NCI-H1048 (cell line): ENCODE measurements around the gene TM4SF18.
"Not testable (repeated sequence)": the region's sequence is repeated elsewhere in the genome, so short reads cannot be mapped to it uniquely, and the experiment has no call there.

Experiments used
- DNase-seq: peaks from one replicate; lab custom pipeline; 2025; lab: John Stamatoyannopoulos, UW

The TM4SF18 gene

GRCh38 chr3:149333176-149333859 lies at the start of gene TM4SF18:
Gene TM4SF18 (minus strand): TSS chr3:149333636. CDS start chr3:149333382, 254 bp downstream.
- no peak for DNase-seq

GRCh38 chr3:149382518-149382917 lies 49.1 kb upstream of the TM4SF18 start:
- DNase-seq = no peak

- DNase-seq = no peak
These were observed 48.6 kb upstream of the TM4SF18 start for GRCh38 chr3:149382101-149382467.

GRCh38 chr3:149381173-149382100 lies 48.0 kb upstream of the TM4SF18 start:
- DNase-seq = no peak

- DNase-seq = not testable (repeated sequence)
These were observed 46.8 kb upstream of the TM4SF18 start for GRCh38 chr3:149380220-149380619.

- no peak for DNase-seq
These were observed 45.3 kb upstream of the TM4SF18 start for GRCh38 chr3:149378478-149379309.

GRCh38 chr3:149377408-149378364 lies 44.2 kb upstream of the TM4SF18 start, which contains the start of gene TM4SF1:
Gene TM4SF1 (minus strand): TSS chr3:149377649. CDS start chr3:149377547, 102 bp downstream.
- no peak for DNase-seq

- DNase-seq = no peak
These were observed 43.4 kb upstream of the TM4SF18 start for GRCh38 chr3:149376718-149377407.

GRCh38 chr3:149375501-149376196 lies 42.2 kb upstream of the TM4SF18 start:
- no peak for DNase-seq

GRCh38 chr3:149374793-149375500 lies 41.5 kb upstream of the TM4SF18 start:
- DNase-seq = no peak

- DNase-seq = no peak
These were observed 41.0 kb upstream of the TM4SF18 start for GRCh38 chr3:149374391-149374790.

- DNase-seq = no peak
These were observed 40.0 kb upstream of the TM4SF18 start for GRCh38 chr3:149373235-149374125.

- no peak for DNase-seq
These were observed 38.3 kb upstream of the TM4SF18 start for GRCh38 chr3:149371723-149372114.

GRCh38 chr3:149371001-149371722 lies 37.7 kb upstream of the TM4SF18 start:
- DNase-seq = no peak

- DNase-seq = no peak
These were observed 36.8 kb upstream of the TM4SF18 start for GRCh38 chr3:149369991-149370866.
